Hematopoietic multipotent progenitor cell treated with erythropoietin and hydrocortisone succinate and interleukin-3 and kit ligand, for 6 days (in vitro differentiated cells): ENCODE measurements around the gene PTEN.

ENCODE experiments used
- DNase-seq: peaks from one replicate; pipeline ENCODE4 v3.0.0-alpha.2; 2015

PTEN gene

DNA sequence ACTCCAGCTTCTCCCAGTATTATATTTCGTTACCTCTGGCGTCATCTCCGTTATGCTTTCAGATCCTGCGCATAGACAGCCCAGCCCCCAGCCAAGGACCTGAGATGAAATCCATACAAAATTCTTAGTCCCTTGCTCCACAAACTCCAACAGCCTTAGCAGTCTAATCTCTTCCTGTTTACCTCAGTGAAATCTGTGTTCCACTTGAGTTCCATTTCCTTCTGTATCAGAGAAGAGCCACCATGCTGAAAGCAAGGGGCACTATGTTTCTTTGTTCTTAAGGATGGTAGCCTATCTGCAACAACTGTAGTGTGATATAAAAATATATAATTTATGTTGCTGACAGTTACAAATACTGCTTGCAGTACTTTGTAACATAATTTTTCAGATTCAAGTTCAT is 59.8 kb downstream of the PTEN start:
- DNase-seq, result no peak

DNA sequence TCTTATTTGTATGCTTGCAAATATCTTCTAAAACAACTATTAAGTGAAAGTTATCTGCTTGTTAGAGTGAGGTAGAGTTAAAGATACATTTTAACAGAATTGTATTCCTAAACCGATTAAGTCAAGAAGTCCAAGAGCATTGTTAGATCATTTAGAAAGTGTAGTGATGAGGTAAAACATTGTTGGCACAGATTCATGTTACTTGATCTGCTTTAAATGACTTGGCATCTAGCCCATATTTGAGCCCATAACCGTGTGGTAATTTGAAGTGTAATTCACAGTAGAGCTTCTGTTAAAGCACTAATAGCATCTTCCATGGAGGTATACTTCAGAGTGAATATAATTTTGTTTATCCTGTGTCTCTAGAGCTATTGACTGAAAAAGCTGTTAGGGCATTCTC is 62.1 kb downstream of the PTEN start:
- DNase-seq, result peak; percentile 30

DNA sequence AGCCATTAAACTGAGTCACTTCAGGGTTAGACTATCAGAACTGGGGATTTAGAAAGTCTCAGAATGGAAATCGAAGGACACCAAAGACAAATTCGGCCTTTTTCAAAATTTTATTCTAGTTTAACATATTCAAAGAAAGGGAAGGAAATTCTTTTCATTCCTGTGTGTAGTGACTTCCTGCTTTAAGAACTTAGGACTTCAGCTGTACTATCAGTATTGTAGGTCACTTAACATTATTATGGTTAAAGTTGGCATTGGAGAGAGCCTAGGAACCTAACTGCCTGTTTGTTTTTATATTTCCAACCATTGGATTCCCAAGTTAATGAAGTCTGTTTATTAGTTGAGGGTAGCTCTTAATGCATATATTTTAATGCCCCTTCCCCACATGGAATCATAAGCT is 63.7 kb downstream of the PTEN start:
- DNase-seq, result no peak

DNA sequence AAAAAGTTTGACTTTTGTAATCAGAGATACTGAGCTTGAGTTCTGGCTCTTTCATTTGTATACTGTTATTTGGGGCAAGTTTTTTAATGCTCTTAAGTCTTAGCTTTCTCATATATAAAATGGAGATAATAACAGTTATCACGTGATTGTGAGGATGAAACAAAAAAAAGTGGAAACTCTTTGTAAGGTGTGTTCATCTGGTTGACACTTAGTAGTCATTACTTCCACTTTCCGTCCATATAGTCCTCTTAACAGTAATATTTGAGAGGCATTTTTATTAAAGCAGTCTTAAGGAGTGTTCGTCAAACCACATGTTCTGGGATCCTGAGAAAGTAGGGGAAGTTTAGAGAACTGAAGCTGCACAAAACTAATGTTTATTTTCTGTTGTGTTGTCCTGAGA is 65.6 kb downstream of the PTEN start:
- no peak for DNase-seq

DNA sequence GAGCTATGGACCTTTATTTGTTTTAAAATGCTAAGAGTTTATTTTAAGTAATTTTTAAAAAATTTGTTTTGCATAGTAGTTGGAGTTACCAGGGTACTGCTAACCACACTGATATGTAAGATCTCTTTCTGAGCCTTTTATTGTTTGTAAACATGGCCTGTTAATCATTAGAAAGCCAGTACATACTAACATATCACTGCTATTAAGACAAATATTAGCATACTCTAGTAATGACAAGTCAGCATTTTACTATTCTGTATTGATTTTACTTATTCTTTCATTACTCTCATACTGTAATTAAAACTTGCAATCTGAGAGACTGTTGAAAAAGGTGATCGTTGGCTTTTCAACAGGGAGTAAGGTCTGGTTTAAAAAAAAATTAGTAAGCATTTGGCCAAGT is 66.7 kb downstream of the PTEN start:
- no peak for DNase-seq

DNA sequence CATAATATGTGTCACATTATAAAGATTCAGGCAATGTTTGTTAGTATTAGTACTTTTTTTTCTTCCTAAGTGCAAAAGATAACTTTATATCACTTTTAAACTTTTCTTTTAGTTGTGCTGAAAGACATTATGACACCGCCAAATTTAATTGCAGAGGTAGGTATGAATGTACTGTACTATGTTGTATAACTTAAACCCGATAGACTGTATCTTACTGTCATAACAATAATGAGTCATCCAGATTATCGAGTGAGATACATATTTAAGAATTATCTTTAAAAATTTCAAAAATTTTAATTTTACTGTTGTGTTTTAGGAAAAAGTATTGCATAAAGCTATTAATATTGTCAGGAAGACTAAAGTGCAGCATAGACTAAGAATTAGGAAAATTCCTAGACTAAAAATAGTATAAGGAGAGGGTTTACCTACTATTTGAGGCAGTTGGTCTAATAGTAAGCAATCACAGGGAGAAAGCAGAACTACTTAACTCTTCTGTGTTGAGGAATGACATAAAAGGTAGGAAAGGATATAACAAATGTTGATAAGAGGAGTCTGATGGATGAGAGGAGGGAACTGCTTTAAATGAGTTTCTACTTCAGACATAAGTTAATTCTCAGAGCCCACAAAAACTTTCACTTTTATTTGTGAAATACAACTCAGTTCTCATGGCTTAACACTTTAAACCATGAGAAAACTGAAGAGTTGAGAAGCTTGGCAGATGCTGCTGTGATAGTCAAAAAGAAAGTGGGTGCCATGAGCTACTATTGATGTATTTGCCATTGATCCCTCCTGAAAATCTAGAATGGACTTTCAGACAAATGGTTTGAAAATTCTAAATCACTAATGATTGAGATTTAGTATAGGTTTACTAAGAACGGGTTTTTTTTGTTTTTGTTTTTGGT is 67.8 kb downstream of the PTEN start:
- no peak for DNase-seq

DNA sequence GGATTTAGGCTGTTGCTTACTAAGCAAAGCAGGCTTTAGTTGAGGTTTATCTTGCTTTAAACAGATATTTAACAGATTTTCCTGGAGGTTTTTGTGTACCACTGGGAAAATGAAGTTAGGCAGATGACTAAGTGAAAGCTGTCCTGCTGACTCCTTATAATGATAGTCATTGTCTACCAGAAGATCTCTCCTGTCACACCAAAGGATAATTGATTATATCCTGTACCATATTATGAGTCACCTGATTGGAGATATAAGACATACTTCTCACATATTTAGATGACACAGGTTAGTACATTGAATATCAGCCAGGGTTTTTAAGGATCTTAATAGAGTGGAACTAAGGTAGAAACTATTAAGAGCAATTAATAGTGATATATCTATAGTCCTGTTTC is 68.4 kb downstream of the PTEN start:
- no peak for DNase-seq

DNA sequence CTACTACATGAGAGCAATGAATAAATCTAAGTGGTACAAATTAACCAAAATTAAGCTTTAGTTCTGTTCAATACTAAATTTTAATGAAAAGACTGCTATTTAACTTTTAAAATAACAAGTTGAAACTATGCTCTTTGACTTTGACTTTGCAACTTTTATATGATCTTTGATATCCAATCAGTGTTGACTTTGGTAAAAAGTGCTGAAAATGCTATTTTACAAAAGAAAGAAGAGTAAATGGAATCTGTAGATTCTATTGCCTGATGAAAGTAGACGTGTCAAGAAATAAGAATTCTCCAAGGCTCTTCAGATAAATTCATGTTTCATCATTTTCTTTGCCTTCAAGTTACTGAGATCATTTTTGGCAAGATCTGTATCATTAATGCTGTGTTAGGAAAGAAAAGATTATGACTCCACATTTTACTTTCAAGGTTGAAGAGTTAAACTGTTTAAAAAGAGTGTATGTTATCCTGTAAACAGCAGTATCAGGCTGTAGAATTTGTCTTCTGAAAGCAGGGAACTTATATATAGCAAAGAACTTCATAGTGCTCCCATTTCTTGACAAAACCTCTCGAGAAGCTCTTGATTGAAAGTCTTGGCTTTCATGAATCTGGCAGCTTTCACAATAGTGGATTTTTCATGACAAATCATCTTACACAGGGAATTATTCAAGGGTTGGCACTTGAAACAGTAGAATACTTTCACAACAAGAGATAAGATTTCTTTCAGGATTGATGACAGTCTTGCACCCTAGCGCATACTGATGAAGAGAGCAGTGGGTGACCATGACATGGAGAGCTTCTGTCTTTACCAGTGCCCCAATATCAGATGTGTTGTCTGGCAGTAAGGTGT is 72.1 kb downstream of the PTEN start:
- DNase-seq, result no peak

DNA sequence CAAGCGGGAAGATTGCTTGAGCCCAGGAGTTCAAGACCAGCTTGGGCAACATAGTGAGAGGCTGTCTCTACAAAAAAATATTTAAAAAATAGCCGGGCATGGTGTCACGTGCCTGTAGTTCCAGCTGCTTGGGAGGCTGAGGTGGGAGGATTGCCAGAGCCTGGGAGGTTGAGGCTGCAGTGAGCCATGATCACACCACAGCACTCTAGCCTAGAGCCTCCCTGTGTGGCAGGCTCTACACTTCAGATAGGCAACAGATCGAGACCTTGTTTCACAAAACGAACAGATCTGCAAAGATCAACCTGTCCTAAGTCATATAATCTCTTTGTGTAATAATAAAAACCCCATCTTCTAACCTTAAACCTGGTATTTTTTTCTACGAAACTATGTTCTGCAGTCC is 76.8 kb downstream of the PTEN start:
- DNase-seq, result no peak

DNA sequence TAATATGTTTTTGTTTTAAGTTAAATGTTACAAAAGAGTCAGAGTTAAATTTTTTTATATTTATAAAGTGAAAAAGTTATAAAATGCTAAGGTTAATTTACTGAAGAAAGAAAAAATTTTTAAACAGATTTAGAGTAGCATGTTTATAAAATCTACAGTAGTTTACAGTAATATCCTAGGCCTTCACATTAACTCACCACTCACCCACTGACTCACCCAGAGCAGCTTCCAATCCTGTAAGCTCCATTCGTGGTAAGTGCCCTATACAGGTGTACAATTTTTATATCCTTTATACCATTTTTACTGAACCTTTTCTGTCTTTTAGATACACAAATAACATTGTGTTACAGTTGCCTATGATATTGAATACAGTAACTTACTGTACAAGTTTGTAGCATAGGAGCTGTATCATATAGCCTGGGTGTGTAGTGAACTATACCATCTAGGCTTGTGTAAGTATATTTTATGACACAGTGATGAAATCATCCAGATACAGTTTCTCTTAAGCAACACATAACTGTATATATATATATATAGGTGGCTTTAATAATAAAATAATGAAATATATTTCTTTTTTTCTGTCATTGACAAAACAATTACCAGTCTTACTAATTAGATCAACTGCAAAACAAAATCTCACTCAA is 79.6 kb downstream of the PTEN start:
- no peak for DNase-seq

DNA sequence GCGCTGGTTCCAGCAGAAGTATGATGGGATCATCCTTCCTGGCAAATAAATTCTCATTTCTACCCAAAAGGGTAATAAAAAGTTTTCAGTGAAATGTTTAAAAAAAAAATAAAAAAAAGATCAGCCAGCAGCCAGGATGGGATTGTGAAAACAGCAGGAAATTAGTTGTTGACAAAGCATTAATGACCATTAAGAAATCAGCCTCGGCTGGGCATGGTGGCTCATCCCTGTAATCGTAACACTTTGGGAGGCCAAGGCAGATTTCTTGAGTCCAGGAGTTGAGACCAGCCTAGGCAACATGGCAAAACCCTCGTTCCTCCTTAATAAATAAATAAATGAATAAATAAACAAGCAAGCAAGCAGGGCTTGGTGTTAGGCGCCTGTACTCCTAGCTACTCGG is 82.6 kb downstream of the PTEN start:
- no peak for DNase-seq

DNA sequence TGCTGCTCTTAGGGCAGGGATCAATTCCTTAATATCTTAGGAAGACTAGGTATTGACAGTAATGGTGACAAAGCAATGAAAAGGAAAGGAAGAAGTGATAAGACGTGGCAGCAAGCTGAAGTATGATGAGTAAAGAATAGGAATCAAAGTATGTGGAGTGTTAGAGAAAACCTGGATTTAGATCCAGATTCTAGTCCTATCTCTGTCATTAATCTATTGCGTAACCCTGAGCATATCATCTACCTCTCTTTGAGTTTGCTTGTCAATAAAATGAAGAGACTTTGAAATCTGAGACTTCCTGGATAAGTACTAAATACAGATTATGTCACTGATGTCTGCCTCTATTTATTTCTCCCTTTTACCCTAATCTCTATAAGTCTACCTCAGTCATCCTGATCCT is 89.2 kb downstream of the PTEN start:
- no peak for DNase-seq

DNA sequence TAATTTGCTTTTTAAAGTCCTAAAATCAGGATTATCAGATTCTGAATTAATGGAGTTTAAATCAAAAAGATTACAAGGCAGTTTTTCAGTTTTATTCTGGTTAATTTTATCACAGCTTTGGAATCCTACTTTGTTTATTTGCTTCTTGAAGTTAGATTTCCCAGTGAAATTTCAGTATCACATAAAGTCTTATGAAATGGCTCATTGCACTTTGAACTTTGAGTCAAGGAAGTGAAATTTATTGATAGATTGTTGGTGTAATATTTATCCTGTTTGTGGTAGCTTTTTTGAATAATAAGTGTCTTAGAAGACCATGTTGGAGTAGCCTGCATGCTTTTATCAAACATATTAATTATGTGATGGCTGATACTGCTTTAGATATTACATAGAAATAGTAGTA is 92.6 kb downstream of the PTEN start:
- DNase-seq, result no peak

DNA sequence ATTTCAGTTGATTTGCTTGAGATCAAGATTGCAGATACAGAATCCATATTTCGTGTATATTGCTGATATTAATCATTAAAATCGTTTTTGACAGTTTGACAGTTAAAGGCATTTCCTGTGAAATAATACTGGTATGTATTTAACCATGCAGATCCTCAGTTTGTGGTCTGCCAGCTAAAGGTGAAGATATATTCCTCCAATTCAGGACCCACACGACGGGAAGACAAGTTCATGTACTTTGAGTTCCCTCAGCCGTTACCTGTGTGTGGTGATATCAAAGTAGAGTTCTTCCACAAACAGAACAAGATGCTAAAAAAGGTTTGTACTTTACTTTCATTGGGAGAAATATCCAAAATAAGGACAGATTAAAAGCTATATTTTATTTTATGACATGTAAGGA is 94.3 kb downstream of the PTEN start:
- DNase-seq, result no peak

DNA sequence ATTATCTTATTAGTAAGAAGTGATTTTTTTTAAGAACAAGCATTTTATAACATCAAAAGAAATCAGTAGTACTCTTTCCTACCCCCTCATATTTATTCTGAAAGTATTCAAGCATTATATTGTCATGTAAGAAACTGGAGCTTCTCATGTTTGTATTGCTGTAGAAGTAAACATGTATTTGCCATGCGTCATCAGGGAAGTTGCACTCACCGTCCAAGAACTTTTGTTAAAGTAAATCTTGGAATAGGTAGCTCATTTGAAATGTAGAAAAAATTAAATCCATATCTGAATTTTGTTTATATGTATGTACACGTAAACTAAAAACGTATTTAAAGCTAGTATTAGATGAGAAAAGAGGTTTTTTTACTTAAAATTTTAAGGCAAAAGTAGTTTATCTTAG is 96.8 kb downstream of the PTEN start:
- DNase-seq, result no peak

DNA sequence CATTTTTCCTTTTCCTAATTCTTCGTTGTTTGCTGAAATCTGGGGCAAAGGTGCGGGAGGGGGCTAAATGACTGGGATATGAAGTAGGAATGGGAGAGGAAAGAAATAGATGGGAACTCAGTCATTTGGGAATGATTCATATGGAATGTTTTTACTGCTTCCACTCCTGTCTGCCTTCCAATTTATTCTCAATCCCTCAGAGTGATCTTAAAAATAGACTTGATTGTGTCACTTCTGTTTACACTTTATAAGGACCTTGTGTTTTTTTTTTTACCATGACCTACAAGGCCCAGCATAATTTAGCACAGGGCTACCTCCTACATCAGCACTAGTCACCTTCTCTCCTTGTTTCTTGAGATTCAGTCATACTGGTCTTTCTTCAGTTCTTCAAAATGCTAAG is 97.9 kb downstream of the PTEN start:
- no peak for DNase-seq

DNA sequence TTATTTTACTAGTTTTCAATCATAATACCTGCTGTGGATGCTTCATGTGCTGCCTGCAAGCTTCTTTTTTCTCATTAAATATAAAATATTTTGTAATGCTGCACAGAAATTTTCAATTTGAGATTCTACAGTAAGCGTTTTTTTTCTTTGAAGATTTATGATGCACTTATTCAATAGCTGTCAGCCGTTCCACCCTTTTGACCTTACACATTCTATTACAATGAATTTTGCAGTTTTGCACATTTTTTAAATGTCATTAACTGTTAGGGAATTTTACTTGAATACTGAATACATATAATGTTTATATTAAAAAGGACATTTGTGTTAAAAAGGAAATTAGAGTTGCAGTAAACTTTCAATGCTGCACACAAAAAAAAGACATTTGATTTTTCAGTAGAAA is 103.0 kb downstream of the PTEN start:
- no peak for DNase-seq

DNA sequence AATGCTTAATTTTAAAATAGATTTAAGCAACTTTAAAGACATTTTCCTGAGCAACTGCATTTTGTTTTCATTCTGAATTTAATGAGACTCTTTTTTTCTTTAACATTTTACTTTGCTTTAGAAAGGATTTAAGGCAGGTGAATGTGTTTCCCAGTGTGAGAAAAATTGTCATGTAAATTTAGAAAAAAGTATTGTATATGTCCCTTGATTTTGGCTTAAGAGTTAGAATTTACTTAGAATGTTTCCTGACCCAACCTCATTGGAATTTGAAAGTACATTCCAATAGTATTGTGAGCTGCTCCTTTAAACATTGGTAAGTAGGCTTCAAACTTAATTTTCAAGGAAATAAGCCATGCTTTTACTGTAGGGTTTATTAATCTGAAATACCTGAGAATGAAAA is 110.2 kb downstream of the PTEN start:
- no peak for DNase-seq

DNA sequence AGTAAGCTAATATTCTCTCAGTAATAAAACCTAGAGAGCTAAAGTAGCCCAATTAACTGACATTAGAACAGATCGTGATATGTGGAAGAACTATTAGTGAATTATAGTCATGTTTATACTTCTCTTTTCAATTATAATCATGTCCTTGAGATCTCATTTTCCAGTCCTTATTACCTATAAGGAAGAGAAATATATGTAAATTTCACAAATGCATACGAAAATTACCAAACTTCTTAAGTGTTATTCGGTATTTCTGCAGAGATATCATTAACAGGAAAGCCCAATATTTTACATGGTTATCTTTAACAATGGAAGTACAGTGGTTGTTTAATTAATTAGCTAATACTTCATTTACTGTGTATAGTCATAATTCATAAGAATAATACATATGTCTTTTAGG is 110.7 kb downstream of the PTEN start:
- no peak for DNase-seq

DNA sequence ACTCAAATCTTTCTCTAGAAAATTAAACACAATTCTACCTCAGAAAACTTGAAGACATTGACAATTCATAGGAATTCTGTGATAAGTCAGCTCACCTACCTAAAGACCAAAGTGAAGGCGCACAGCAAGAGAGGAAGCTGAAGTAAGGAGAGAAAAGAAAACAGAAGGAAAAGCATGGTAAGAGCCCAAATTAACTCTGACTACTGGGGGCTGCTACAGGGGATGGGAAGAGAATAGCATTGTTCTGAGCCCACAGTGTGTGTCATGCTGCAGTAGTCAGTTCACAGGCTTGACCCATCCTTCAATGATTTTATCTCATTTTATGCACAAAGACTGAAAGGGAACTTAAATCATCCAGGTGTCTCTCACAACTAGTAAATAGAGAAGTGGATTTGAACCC is 111.3 kb downstream of the PTEN start:
- DNase-seq, result no peak

DNA sequence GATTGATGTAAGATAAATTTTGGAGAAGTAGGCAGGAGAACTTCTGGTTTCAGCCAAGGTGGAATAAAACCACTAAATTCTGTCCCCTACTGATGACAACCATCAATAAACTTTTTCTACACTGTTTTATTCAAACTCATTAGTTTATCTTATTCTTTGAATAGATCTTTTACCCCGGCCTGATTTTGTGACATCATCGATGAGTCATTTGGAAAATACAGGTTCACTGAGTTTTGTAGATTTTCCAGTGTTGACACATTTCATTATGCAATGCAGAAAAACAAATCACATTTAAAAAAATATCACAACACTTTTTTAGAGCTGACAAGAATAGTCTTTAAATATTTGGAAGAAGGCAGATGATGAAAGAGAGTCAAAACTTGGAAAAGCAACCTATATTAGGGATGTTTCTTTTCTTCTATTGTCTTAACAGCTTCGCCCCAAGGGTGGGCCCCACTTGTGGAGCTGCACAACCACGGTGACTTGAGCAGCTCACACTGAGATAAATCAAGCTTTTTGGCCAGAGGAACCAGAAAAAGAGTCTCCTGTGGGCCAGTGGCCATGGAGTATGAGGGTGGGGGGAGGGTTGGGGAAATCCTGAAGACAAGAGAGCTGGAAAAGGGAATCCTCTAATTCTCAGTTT is 112.8 kb downstream of the PTEN start:
- no peak for DNase-seq

DNA sequence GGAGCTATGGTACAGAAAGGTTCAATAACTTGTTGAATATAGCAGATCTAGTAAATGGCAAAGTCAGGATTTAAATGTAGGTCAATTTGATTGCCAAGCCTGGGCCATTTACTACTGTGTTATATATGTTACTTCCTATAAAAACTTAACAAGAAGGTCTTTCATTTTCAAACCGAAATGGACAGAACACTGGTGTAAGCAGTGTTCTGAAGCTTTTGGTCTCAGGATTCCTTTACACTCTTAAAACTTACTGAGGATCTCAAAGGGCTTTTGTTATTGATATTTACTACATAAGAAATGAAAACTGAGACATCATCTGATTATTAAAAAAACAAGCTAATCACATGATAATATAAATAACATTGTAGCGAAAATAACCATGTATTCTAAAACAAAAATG is 114.7 kb downstream of the PTEN start:
- no peak for DNase-seq

DNA sequence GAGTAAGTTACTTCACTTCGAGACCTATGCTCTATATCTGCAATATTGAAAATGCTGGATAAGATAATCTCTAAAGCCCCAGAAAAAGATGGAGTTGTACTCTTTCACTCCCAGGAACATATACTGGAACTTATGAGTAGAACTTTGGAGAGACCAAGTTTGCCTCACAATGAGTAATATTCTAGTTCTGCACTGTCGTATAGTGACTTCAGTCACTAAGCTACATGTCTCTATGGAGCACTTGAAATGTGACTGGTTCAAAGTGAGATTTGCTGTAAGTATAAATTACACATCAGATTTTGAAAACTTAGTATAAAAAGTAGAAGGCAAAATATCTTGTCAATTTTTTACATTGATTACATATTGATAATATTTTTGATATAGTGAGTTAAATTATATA is 116.4 kb downstream of the PTEN start:
- no peak for DNase-seq
